ENCODE data around the gene UBN1.
"Not testable (repeated sequence)": the region's sequence is repeated elsewhere in the genome, so short reads cannot be mapped to it uniquely, and the experiment has no call there.

Gene UBN1

DNA sequence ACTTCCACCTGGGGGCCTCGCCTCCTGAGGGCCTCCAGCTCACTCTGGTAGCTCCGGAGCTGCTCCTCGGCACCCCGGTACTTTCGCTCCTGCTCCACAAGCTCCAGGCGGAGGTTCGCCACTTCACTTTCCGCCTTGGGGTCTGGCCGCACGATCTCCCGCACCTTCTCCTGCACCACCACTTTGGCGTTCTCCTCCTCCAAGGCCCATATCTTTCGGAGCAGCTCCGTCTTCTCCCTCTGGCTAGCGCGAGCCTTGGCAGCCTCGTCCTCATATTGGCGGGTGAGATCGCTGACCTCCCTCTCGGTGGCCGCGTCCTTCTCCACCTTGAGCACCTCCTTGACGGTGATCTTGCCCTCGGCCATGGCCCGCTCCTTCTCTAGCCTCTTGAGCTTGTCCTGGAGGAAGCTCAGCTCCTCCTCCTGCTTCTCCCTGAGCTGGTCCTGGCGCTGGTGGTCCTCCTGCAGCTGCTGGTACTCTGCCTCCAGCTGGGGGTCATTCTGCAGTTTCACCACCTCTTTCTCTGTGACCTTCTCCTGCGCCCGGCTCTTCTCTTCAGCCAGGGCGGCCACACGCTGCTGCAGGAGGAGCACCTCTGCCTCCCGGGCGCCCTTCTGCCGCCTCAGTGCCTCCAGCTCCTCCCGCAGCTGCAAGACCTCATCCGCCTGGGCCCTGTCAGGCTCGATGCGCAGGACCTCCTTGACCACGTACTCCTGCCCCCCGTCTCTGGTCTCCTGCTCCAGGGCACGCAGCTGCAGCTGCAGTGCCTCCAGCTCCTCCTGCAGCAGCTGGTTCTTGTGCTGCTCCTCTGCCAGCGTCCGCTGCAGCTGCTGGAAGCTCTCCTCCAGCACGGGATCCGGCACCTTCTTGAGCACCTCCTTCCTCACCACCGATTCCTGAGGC is 37.9 kb downstream of the UBN1 start:
- DNase-seq (ENCODE audit: low read depth), result no peak

- no peak for DNase-seq (ENCODE audit: low read depth)
Observed at GRCh38 chr16:4886151-4886550, 38.9 kb downstream of the UBN1 start.

DNA sequence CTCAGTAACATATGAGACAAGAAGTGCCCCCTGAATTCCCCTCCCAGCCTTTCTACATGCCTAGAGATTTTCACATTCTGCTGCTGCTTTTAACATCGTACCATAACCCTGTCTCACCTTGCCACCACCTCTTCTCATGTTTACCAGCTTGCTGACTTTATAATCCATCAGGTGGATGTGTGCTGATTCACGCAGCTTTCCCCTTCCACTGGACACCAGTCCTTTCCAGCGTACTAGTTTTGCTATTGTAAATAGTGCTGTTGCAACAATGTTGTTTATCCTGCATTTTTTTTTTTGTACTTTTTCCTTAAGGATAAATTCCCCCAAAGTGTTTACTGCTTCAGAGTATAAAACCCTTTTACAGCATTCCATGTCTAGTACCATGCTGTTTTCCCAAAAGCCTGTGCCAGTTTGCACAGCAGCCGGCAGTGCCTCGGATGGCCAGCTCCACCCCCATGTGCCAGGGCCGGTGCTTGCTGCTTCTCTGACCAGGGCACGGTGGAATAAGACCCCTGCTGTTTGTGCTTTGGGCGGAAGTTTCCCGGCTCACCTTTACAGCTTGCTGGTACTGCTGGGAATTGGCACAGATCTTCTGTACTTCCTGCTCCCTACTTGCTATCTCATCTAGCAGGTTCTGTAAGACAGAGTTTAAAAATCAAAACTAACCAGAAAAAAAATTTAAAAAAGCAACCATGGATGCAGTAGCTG is 41.3 kb downstream of the UBN1 start:
- no peak for DNase-seq (ENCODE audit: low read depth)

DNA sequence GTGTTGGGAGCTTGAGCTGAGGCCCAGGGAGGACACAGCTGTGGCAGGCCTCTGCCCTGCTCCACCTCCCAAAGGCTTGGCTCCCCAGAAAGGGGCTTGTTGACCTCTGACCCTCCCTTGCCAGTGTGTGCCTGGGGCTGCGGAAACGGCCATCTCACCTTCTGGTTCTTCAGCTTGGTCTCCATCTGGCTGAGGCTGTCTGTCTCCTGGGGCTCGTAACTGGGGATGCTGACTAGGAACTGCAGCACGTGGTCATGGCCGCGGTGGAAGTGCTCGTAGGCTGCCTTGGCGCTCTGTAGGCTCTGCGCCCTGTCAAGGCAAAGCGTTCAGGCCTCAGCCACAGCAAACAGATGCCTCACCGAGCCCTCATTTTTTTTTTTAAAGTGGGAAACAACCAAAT is 42.7 kb downstream of the UBN1 start:
- DNase-seq (ENCODE audit: low read depth), result no peak

GRCh38 chr16:4890686-4891085 is 43.4 kb downstream of the UBN1 start:
- no peak for DNase-seq (ENCODE audit: low read depth)

DNA sequence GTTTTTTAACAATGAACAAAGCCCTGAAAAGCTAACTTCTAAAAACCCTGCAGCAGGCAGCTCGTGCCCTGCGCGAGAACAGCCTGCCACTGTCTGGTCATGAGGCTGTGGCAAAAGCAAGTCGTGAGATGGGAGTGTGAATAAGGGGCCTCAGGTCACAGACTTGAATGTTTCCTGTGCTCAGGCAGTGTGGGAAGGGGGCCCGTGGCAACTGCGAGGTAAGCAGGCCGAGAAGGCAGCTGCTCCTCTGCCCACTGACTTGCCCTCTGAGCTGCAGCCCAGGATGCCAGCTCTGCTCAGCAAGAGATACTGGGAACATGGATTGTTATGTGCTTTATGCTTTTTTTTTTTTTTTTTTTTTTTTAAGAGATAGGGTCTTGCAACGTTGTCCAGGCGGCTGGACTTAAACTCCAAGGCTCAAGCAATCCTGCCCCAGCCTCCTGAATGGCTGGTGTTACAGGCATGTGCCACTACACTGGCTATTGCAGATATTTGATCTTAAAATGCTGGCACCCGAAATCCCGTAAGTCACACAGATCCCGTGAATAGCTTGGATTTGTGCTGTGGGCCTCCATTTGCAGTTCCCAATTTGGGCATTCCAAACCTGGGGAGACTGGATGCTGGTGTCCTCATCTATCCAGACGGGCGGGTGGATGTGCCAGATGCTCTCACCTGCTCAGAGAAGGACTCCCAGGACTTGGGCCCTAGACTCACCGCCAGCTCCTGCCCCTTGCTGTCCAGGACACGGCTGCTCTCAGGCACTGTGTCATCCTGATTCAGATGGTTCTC is 44.0 kb downstream of the UBN1 start:
- DNase-seq (ENCODE audit: low read depth), result no peak

- no peak for DNase-seq (ENCODE audit: low read depth)
Observed at GRCh38 chr16:4891886-4892216, 44.6 kb downstream of the UBN1 start.

- DNase-seq (ENCODE audit: low read depth), result no peak
Observed at GRCh38 chr16:4892361-4893102, 45.3 kb downstream of the UBN1 start.

DNA sequence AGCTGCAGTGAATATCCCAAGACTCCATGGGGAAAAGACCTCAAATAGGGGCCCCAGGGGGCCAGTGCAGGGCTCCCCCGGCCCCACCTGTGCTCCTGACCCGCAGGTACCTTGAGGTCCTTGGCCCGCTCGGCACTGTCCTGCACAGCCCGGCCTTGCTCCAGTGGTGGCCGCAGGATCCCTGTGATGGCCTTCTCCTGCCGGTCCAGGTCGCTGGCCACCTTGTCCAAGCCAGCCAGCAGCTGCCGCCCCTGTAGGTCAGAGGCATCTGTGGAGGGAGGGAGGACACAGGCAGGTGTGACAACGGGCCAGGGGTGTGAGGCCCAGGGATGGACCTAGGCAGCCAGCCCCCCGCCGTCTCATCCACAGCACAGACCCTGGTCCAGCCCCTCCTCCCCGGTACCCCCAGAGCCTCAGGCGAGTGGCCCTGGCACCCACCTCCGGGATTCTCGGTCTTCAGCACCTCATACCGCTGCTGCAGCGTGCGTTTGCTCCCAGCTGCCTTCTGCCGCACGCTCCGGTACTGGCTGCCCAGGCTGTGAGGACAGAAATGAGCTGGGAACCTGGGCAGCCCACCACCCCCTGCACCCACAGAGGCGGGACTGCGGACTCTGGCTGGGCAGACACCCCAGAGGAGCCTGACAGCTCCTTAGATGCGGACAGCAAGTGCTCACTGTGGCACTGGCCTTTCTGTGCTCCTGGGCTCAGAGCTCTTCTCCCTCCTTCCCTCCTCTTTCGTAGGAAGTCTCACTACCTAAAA is 46.0 kb downstream of the UBN1 start:
- no peak for DNase-seq (ENCODE audit: low read depth)

DNA sequence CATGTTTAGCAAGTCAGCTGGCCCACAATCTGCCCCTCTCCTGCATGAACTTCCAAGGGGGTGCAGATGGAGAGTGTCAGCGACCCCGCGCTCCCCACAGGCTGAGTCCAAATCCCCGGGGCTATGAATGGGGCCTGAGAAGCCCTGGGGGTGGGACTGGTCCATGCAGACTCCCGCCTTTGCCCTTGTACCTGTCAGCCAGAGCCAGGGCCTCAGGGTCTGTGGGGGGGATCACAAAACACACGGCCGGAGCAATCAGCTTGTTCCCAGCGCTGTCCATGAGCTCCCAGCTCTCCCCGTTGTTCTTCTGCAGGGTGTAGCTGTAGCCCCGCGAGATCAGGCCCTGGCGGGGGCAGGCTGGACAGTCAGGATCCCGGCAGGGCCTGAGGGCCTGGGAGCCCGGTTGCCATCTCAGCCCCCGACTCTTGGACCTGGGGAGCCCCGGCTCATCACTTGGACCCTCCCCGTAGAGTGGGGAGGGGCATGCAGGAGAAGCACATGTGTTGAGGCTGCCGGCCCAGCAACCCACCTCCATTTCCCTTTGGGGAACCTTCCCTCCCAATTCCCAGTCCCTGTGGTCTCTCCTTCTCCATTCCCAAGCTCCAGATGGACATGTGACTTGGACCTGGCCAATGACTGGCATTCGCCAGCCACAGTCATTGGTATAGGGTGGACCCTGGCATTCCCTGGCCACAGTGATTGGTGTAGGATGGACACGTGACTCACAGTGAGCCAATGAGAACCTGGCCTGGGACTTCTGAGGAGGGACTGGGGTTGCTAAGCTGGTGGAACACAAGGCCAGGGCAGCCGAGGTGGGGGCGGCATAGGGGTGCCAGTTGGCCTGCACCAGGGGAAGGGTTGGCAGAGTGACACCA is 47.2 kb downstream of the UBN1 start:
- no peak for DNase-seq (ENCODE audit: low read depth)

DNA sequence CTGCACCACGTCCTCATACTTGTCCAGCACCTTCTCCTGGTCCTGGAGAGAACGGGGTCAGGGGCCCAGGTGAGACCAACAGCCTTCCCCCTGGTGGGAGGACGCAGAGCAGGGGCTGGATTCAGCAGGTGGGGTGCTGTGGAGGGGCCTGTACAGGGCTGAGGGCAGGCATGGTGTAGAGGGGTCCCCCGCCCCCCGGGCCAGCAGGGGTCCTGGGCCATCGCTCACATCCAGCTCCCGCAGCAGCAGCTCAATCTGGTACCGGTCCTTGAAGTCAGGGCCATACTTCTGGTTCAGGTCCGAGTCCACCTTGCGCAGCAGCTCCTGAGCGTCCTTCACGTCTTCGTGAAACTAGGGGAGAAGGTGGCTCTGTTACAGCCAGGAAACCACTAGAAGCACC is 48.1 kb downstream of the UBN1 start:
- no peak for DNase-seq (ENCODE audit: low read depth)

DNA sequence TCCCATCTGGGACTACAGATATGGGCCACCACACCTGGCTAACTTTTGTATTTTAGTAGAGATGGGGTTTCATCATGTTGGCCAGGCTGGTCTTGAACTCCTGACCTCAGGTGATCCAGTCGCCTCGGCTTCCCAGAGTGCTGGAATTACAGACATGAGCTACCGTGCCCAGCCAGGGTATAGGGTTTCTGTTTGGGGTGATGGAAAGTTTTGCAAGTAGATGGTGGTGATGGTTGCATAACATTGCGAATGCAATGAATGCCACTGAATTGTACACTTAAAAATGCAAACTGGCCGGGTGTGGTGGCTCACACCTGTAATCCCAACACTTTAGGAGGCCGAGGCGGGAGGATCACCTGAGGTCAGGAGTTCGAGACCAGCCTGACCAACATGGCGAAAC is 49.5 kb downstream of the UBN1 start:
- not testable (repeated sequence) for DNase-seq (ENCODE audit: low read depth)

- DNase-seq (ENCODE audit: low read depth), result no peak
Observed at GRCh38 chr16:4897328-4897727, 50.0 kb downstream of the UBN1 start.

GRCh38 chr16:4898811-4899473 is 51.7 kb downstream of the UBN1 start:
- no peak for DNase-seq (ENCODE audit: low read depth)

DNA sequence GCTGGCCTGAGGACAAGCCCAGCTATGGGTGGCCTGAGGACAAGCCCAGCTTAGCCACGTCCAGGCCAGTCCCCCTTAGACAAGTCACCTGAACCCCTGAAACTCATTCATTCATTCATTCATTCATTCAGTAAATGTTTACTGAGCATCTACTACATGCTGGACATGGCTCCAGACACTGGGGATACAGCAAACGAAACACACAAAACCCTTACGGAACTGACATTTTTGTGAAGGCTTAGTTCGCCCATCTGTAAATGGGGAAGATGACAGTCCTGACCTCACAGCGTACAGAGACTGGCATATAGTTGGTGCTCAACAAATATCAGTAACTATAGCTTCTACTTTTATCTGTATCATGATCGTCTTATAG is 52.2 kb downstream of the UBN1 start:
- DNase-seq (ENCODE audit: low read depth), result no peak

DNA sequence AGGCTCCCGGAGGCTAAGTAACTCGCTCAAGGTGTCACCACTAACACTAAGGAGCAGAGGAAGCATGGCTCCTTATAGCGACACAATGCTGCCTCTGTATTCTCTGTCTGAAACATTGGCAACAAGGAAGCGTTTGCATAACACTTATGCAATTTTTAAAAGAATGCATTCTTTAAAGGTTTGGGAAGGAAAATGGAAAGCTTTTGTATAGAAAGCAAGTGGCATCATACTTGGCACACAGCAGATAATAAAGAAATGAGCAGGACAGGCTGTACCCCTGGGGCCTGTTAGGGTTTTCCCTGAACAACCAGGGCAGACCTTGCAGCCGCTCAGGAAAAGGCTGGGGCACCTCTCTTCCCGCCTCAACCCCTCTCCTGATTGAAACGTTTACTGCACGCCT is 52.8 kb downstream of the UBN1 start:
- no peak for DNase-seq (ENCODE audit: low read depth)

- DNase-seq (ENCODE audit: low read depth), result no peak
Observed at GRCh38 chr16:4900750-4901149, 53.5 kb downstream of the UBN1 start.

DNA sequence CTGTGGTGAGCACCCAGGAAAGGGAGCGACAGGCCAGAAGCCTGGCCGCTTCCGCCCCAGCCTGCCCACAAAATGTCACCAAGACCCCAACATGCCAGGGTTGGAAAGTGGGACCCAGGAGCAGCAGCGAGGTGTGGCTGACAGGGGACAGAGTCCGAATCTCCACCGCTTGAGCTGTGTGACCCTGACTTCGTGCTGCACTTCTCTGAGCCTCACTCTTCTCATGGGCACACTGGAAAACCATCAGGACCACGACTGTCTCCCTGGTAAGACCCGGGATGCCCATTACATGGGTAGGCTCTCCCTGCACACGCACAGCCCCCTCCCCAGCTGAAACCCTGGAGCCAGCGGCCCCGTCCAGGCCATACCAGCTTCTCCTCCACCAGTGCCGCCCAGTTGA is 54.8 kb downstream of the UBN1 start:
- DNase-seq (ENCODE audit: low read depth), result no peak

DNA sequence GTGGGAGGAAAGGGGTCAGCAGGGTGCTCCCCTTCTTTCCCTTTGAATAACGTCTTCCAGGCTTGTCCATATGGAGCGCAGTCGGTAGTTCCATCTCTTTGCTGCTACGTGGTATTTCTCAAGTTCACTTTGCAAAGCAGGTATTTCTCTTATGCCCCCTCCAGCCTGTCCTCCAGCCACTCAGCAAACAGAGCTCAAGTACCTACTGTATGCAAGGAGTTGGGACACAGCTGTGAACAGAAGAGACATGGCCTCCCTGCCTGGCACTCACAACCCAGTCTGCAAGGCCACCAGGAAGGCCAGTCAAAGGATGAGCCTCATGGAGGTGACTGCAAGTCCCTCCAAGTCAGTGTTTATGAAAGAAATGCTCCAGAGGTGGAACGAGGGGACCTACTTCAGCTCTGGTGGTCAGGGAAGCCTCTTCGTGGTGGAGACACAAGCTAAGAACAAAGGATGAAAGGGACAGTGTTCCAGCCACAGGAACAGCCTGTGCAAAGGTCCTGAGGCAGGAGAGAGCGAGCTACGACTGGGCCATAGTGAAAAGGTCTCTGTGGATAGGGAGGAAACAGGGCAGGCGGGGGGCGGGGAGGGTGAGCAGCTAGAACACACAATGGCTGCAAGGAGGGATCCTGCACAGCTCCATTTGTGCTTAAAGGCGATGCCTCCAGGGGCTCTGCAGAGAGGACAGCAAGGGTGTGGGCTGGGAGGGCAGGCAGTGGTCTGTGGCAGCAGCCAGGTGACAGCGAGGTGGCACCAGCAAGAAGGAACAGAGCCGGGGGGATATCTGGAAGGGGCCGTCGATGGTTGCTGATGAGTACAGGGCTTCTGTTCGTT is 57.0 kb downstream of the UBN1 start:
- DNase-seq (ENCODE audit: low read depth), result no peak

All from T follicular helper cell (primary cell).